Cardiac muscle cell (in vitro differentiated cells and primary cell): ENCODE results near the gene OSGIN1. TPM values are rescaled to one million over a fixed set of nuclear protein-coding genes. Genes with fewer than 3 reads are reported as not detected.

Source experiments
- DNase-seq, 2 donors: peaks; one replicate each; pipeline versions ENCODE4 v3.0.0 to v3.0.0-alpha.2; 2010 to 2017; ENCODE audit warnings: low read depth in 1 of 2, low spot score in 1 of 2
- H3K27ac ChIP-seq: fragments of 200-600 bp; sonication (generic); 2 replicates; pipeline ENCODE4 v1.5.1; 2016
- H3K27me3 ChIP-seq: fragments of 200-600 bp; sonication (generic); 2 replicates; pipeline ENCODE4 v1.6.0; 2016; ENCODE audit warnings: control low read depth
- H3K36me3 ChIP-seq: fragments of 200-600 bp; sonication (generic); 2 replicates; pipeline ENCODE4 v1.5.1; 2016; ENCODE audit warnings: control low read depth
- H3K4me1 ChIP-seq: fragments of 200-600 bp; sonication (generic); 2 replicates; pipeline ENCODE4 v1.8.1; 2017; ENCODE audit warnings: low read depth, mild to moderate bottlenecking, mixed run types
- H3K4me3 ChIP-seq: fragments of 200-600 bp; sonication (generic); 2 replicates; pipeline ENCODE4 v1.5.1; 2016; ENCODE audit warnings: mild to moderate bottlenecking
- H3K9me3 ChIP-seq: fragments of 200-600 bp; sonication (generic); 2 replicates; pipeline ENCODE4 v1.5.1; 2017; ENCODE audit warnings: low read depth, mild to moderate bottlenecking, control low read depth
- CTCF ChIP-seq: IDR thresholded peaks from 2 replicates; pipeline ENCODE4 v1.5.1; 2012; ENCODE audit warnings: low read depth, mild to moderate bottlenecking, low read length
- polyA plus RNA-seq: library from polyadenylated mRNA; unstranded; fragments of >200 nt; fragmentation: Nextera tagmentation; extraction: Ambion mirVana; gene quantifications from 2 replicates; pipeline ENCODE4 v1.2.1, GENCODE V29; 2016
- total RNA-seq: library from RNA; depleted of rRNA; stranded (reverse); fragments of >200 nt; gene quantifications from 2 replicates; pipeline ENCODE4 v1.2.3, GENCODE V29; 2016

The OSGIN1 gene
- total and polyA plus RNA-seq, 2 experiments from 2014 or later: 0.76 to 3.4 TPM

- Histone ChIP-seq H3K27ac (no peak overlapping the region), H3K36me3 (no peaks in the 10 kb centered on the region), H3K4me1 (no peaks in the 10 kb centered on the region), H3K27me3 (peaks cover 12% of the 10 kb centered on the region), H3K4me3 (no peak overlapping the region), H3K9me3 (no peaks in the 10 kb centered on the region)
- no peak for DNase-seq
- TF ChIP-seq CTCF: no peak
These were observed 20.0 kb downstream of the OSGIN1 start for GRCh38 chr16:83973077-83973476.

GRCh38 chr16:83973581-83974385, 20.7 kb downstream of the OSGIN1 start:
- no peaks in the 10 kb centered on the region for H3K36me3 ChIP-seq
- H3K4me1 ChIP-seq: no peaks in the 10 kb centered on the region
- no peaks in the 10 kb centered on the region for H3K9me3 ChIP-seq
- peaks cover 9% of the 10 kb centered on the region for H3K27me3 ChIP-seq
- no peak overlapping the region for H3K4me3 ChIP-seq
- no peak for DNase-seq
- H3K27ac ChIP-seq: no peak overlapping the region
- TF ChIP-seq CTCF: no peak

GRCh38 chr16:83974475-83974874, 21.4 kb downstream of the OSGIN1 start:
- Histone ChIP-seq H3K36me3 (no peaks in the 10 kb centered on the region), H3K4me3 (no peak overlapping the region), H3K4me1 (no peaks in the 10 kb centered on the region), H3K27ac (no peak overlapping the region), H3K27me3 (peaks cover 2% of the 10 kb centered on the region), H3K9me3 (no peaks in the 10 kb centered on the region)
- no peak for TF ChIP-seq CTCF
- DNase-seq: no peak

GRCh38 chr16:83975590-83976260, 22.7 kb downstream of the OSGIN1 start:
- H3K4me3 ChIP-seq: no peak overlapping the region
- no peaks in the 10 kb centered on the region for H3K9me3 ChIP-seq
- H3K36me3 ChIP-seq: no peaks in the 10 kb centered on the region
- no peaks in the 10 kb centered on the region for H3K4me1 ChIP-seq
- H3K27me3 ChIP-seq: no peaks in the 10 kb centered on the region
- no peak overlapping the region for H3K27ac ChIP-seq
- DNase-seq: no peak
- no peak for TF ChIP-seq CTCF

GRCh38 chr16:83977056-83977815, 24.2 kb downstream of the OSGIN1 start:
- no peak for TF ChIP-seq CTCF
- H3K27ac ChIP-seq: no peak overlapping the region
- H3K36me3 ChIP-seq: no peaks in the 10 kb centered on the region
- no peak for DNase-seq
- H3K4me1 ChIP-seq: no peaks in the 10 kb centered on the region
- no peaks in the 10 kb centered on the region for H3K27me3 ChIP-seq
- H3K9me3 ChIP-seq: no peaks in the 10 kb centered on the region
- H3K4me3 ChIP-seq: no peak overlapping the region
